OCI-M1 (cell line): Measurements from ENCODE around the gene HNRNPL.

Source experiments
- DNase-seq: peaks from one replicate; lab custom pipeline; 2025; lab: John Stamatoyannopoulos, UW

Gene HNRNPL

DNA sequence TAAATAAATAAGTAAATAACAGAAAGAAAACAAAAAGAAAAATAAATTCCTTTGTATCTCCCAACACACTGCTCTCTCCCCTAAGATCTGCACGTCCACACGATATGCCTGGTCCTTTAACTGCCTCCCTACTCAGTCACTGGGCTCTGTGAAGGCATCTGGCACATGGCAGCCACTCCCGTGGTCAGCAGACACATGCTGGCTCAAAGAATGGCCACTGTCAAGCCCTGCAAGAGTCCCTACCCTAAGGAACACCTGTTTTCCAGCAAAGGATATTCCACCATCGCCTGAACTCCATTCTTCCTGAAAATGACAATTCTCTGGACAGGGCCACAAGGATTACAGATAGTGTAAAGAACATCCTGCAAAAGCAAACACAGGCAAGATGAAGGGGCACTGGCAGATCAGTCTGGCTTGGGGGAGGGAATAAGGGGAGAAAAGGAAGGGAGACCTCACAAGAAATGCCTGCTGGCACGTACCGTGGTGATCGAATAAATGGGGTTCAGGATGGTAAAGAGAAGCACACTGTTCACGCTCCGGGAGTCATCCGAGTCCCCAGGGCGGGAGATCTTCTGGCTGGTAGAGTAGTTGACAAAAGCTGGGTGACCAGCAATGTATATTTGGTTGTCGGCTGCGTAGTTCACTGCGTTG, 4.3 kb downstream of the HNRNPL start:
- DNase-seq: no peak

DNA sequence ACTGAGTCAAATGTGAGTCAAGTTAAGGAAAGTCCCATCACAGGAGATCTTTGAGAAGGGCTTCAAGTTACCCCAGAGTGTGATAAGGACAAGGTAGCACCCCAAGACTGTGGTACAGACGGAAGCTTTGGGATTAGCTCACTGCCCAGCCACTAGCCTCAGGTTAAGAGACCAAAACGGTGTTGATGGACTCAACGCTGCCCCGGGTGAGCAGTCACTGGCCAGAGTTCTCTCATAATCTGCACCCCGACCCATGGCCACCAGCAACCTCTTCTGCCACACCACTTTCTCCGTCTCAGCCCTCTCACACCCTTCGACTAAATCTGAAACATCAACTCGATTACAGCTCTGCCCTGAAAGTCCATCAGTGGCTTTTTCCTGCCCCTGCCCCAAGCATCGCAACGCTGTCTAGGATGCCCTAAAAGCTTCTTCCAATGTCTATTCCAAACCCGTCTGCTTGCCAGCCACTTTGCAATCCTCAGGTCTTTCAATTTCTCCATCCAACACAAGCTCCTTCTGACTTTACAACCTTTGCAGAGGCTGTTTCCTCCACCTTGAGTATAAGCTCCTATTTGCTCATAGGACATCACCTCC, 5.6 kb downstream of the HNRNPL start:
- DNase-seq: no peak

DNA sequence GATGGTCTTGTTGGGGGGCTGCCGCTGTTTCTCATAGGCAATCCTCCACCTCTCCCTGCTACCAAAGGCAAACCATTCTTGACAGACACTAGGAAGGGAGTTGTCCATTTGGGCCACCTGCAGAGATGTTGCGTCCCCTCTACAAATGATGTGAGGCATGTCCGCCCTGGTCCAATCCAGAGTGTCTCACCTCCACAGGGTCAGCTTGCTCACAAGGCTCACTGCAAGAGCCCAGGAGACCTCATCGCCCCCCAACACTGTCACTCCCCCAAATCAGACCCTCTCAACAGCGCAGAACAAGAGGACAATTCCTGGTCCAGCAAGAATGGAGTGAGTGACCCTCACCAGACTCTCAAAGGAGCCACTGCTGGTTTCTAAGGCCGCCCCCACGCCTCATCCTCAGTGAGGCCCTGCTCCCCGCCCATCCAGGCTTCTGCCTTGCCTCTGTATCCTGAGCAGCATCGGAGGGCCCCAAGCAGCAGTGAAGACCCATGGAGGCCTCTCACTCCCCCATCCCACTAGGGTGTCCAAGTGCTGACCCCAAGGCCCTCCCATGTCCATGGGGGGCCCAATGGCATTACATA, 6.5 kb downstream of the HNRNPL start:
- DNase-seq: no peak

DNA sequence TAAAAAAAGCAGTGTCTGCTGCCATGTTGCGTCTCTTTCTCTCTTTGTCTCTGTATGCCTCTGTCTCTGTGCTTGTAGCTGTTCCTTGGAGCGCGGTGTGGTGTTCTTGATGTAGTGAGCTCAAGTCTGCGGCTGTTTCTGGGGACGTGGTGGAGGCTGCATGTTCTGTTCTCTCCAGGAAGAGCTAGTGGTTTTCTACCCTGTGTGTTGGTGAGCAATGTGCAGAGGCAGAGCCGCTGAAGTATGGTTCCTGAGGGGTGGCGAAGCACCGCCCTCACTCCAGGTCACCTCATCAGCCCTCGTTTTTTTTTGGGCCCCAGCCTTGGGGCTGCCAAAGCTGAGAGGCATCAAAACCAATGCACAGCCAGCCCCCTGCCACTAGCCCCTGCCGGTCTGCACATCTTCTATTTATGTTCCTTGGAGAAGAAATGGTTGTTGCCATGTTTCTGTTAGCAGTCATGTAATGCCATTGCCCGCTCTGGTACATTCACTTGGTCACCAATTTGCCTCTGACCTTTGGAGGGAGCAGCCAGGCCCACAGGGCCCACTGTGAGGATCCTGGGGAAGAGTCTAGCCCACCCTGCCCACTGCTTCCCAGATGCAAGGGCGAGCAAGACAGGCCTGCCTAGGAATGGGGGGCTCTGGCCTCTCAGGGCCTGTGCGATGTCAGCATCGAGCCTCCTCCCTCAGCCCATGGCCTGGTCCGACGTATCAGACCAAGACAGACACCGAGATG, 7.2 kb downstream of the HNRNPL start:
- no peak for DNase-seq

DNA sequence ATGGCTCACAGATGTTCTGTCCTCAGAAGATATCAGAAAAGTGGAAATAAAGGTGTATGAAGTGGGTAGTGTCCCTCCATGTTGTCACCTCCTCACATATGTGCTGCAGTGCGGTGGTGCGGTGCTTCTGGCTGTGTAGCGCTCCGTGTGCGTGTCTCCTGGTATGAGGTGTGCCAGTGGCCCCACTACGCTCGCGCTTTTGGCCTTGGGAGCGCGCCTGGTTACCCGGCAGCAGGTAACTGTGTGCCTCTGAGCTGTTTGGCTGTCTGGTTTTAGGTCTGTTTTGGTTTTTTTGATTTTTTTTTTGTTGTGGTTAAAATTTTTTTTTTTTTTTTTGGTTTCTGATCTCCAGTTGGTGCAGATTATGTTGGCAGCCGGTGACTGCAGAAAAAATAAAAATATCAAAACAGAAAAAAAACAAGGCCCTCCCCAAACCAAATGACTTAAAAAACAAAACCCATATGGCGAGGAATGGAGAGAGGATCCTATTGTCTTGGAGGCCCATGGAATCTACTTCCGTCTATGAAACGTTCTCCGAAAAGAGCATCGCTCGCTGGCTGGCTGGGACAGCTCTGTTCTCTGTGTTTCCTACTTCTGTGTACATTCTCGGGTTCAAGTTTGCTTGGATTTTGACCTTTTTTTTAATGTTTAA, 7.9 kb downstream of the HNRNPL start:
- no peak for DNase-seq

DNA sequence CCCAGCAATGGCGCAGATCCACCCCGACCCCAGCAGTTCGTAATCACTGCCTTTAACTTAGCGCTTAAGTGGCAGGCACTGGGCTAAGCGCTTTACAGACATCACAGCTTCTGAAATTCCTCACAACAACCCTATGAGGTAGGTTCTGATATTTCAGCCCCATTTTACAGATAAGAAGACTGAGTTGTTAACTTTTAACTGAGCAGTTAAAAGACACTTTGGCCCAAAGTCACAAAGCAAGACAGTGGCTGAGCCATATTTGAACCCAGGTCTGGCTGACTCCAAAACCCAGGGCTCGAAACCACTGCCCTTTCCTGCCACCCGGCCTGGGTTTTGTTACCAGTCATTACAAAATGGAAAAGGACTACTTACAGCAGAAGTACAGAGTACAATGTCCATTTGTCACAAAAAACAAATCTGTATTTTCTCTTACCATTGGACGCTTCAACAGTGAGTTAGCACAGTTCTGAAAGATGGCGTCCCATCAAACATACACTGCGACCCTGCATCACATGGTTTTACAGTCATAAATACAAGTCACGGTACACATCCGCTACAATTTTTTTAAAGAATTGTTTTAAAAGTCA, 8.5 kb downstream of the HNRNPL start:
- DNase-seq: no peak

DNA sequence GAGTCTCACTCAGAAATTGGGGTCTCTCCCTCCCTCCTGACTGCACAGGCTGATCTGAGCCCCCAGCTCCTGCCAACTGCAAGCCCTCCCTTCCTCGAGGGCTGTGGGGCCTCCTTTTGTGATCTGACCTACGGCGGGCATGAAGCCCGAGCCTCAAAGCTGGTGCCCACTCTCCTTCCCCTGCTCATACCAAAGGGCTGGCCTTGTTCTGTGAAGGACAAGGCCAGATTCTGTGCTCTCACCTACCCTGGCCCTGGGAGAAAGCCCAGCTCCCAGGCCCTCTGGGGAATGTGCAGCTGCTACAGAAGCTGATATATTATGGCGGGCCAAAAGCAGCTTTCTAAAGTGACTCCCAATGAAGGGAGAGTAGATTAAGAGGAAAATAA, 9.2 kb downstream of the HNRNPL start:
- no peak for DNase-seq

DNA sequence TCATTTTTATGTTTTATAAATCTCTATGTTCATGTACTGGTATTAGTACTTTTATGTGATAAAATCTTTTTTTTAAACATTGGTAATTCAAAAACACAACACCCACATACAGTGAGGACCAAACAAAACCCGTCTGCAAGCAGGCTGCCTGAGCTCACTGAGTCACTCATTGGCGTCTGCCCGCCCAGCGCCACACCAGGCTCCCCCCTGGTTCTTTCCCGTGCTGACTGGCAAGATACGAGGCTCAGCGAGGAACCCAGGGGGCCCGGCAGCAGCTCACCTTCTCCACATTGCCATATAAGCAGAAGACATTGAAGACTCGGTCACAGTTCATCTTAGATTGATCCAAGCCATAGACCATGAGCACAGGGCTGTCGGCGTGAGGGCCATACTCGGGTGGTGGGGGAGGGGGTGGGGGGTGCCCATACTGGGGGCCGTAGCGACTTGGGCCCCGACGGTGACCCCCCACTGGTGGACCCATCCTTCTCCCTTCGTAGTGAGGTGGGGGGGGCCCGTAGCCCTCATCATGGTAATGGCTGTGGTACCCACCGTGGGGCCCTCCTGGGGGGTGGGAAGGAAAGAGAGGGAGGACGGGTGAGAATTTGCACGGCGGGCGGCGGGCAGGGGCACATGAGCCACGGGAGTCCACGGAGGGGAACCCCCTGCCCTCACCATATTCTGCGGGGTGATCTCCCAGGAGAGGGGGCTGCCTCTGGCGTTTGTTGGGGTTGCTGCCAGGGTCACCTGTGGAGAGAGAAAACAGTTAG, 9.8 kb downstream of the HNRNPL start:
- no peak for DNase-seq

DNA sequence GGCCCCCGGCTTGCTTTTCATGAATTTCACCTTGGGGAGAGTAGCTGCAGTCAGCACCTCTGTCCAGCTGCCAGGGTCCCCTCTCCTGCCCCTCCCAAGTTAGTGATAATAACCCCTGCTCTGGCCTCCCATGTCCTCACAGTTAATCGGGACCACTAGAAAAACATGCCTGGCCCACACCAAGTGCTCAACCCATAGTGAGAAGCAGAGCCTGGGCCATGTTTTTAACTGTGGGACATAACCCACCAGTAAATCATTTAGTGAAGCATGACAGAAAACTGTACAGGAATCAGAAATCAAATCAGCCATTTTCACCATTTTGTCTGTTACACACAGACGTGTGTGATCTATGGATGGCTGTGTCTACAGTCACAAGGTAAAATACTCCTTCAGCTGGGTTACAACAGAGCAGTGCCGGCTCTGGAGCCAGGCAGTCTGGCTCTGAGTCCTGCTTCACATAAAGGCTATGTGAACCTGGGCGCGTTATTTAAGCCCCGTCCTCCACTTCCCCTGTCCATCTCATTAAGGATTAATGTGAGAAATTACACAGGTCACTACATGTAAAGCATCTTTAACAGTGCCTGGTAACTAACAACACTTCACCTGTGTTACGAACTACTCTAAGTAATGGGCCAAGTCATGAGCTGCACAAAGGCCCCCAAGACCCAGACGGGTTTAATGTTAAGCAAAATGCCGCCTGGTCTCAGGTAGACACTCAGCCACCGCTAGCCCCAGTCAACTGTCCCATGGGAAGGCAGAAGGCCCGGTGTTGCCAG, 10.6 kb downstream of the HNRNPL start:
- no peak for DNase-seq

DNA sequence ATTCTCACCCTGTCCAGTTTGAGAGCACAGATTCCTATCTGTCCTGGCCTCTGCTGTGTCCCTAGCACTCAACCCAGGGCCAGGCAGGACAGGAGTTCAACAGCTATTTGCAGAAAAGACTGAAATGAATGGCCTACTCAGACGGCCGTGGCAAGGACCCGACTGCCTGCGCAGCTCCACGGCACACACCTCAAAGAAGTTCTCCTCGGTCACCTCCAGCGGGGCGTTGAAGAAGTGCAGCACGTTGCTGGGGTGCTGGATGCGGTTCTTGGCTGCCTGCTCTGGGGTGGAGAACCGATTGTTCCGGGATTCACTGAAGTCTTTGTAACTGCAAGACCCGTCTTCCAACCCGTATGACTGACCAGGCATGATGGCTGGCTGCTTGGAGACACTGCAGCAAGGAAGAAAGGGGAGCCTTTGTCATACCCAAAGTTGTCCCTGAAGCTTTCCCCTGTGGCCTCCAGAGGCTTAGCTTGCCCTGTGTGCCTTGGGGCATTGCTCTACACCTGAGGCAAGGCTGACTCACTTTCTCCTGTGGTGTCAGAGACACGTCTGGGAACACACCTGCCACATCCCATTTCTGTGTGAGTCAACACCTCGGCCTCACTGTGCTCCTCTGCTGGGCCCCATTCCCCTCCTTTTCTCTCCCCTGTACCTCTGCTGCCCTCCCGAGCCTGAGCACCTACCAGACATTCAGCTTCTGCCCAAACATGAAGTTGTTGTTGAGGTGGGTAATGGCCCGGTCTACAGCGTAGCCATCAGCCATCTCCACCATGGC, 11.4 kb downstream of the HNRNPL start:
- no peak for DNase-seq

DNA sequence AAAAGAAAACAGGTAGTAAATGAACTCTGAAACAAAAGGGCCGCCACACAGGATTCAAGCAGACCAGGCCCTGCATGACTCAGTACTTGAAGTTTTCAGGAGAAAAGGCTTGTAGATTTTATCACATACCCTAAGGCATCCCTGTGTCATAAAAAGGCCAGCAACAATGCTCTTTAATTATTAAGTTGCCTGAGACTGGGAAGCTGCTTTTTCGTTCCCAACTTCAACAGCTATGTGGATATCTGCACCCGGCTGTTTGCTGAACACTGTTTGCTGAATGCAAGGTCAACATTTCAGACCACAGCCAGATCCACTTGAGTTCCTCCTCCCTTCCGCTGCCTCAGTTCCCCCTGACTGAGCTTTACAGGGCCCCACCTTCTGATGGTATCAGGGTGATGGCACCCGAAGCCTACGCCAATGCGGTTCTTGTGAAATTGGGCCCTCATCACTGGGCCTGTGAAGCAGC, 12.1 kb downstream of the HNRNPL start:
- no peak for DNase-seq

DNA sequence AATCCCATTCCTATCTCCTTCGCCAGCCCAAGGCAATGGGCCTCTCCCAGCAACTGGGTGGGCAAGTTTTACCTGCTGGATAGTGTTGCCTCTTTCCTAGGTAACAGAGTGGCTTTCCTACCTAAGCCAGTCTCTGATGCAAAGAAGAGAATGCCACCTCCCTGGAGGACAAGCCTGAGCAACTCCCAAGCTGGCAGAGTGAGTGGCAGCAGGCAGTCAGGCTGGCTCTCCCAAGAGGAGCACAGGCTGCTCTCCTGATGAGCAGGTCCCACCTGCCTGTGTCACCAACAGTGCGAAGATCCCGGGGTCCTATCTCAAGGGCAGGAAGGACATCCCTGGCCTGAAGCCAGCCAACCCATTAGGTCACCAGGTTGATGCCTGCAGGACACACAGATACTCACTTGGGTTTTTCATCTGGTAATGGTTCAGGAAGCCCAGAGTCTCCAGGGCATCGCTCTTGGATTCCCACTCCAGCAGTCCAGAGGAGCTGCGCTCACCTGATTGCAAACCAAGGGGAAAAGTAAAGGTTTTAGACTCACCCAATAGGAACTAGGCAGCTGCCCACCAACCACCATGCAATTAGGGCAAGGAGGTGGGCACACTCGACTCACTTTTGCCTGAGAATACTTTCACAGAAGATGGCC, 12.7 kb downstream of the HNRNPL start:
- no peak for DNase-seq

DNA sequence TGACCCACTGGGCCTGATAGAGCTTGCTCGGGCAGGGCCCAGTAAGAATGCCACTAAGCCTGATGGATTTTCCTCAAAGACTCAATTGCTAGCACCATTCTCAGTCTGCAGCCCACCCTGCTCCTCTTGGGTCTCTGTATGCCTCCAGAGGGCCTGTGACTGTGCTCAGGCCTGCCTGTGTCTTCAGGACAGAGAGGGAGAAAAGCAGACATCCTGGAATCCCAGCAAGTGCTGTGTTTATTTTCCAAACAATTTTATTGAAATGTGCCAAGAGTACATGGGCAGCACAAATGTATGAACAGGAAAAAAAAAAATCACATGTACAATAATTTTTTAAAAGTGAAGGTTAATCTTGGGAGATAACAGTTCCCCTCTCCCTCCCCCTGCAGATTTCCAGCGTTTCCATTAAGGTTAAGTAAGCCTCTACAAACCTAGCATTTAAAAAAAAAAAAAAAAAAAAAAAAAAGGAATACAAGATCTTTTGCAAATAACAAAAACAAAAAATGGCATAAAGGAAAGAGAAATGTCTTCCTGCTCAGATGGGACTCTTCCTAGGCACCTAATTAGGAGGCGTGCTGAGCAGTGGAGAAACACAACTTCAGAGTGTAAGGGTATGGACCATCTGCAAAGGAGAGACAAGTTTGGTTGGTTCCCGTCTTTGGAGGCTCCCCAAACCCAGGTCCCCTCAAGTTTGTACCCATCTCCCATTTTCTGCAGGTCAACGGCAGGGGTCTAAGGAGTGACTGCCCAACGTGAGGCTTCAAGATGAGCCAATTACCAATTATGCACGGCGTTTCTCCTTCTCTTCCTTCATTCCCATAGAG, 13.4 kb downstream of the HNRNPL start:
- no peak for DNase-seq

DNA sequence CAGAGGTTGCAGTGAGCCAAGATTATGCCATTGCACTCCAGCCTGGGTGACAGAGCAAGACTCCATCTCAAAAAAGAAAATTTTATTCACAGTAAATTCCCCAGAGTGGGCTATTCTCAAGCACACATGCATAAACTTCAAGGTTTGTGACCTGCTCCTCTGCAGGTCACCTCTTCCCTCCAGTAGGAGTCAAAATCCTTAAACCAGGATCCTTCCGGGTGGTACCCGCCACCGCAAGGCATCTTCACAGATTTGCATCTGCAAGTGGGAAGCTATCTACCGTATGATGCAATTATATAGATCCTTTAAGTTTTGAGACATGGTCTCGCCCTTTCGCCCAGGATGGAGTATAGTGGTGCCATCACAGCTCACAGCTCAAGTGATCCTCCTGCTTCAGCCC, 15.2 kb downstream of the HNRNPL start:
- DNase-seq: no peak

DNA sequence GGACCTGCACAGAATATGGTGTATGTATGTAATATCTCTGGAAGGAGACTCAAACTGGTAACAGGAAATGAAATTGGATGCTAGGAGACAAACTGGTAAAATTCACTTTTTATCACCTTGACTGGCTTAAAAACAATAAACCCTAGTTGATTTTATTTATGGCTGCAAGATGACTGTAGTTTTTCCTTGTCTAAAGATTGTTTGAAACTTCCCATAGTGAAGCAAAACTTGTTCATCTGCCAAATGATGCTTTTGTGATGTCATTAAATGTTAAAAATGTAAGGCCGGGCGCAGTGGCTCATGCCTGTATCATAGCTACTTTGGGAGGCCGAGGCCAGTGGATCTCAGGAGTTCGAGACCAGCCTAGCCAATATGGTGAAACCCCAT, 15.7 kb downstream of the HNRNPL start:
- DNase-seq: no peak

DNA sequence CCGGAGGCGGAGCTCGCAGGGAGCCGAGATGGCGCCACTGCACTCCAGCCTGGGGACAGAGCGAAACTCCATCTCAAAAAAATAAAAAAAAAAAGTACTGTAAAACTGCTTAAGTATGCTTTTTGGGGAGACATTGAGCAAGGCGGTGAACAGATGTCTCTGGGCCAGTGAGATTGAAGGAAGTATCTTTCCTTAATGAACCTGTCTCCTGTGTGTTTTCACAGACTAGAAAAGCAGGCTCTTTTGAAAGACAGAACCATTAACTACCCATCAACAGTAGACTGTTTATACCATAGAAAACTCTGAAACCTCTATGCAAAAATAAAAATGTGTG, 16.7 kb downstream of the HNRNPL start:
- no peak for DNase-seq

DNA sequence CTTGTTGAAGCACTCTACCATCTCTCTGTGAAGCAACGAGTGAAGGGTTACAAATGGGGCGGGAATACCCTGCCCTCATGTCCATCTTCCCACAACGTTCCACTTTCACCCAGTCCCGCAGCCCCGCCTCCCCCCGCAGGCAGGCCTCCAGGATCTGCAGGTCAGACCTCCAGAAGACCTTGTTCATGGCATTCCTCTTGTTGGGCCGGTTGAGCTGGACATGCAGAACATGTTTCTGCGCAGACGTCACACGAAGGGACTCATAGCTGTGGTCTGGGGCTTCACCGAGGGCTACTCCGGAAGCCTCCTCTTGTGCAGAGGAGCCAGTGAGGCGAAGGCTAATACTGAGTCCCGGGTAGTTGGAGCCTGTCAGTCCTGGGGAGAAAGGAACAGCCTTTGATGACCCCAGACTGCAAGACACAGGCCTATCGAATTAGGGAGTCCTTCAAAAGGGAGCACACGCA, 18.6 kb downstream of the HNRNPL start:
- DNase-seq: peak; percentile 82

DNA sequence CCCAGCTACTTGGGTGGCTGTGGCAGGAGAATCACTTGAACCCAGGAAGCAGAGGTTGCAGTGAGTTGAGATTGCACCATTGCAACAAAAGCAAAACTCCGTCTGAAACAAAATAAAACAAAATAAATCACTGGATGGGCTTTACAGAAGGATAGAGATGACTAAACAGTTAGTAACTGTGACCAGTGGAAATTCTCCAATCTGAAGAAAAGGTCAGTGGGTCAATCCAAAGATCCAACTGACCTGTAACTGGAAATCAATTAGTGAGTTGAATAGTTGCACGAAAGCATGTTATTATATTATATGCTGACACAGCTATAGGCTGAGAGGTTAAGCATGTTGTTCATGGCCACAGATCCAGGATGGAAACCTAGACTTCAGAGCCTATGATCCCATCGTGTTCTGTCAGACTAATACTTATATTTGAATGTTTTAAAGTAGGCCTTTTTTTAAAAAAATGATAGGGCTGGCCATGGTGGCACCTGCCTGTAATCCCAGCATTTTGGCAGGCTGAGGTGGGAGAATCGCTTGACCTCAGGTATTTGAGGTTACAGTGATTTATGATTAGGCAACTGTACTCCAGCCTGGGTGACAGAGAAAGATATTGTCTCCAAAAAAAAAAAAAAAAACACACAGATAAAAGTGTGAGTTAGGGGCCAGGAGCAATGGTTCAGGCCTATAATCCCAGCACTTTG, 19.6 kb downstream of the HNRNPL start:
- DNase-seq: no peak
